Stimulated activated CD8-positive, alpha-beta memory T cell treated with anti-CD3 and anti-CD28 coated beads, Interleukin-12 subunit alpha, Interleukin-12 subunit beta, amount 100 ng/mL, for 1 hour (primary cell): ENCODE measurements around the gene TCTN1.
"Not testable (repeated sequence)": the region's sequence is repeated elsewhere in the genome, so short reads cannot be mapped to it uniquely, and the experiment has no call there.

ENCODE experiments used
- DNase-seq: peaks from one replicate; pipeline ENCODE4 v3.0.0-alpha.2; 2020; ENCODE audit warnings: low read depth

TCTN1 gene

GRCh38 chr12:110613771-110614684, at the start of gene TCTN1:
TCTN1 (plus strand) TSS chr12:110614129; CDS start chr12:110614183, 54 bp downstream.
- peak; percentile 91 for DNase-seq

- DNase-seq = no peak
Measured at GRCh38 chr12:110564471-110564991, 49.4 kb upstream of the TCTN1 start.

GRCh38 chr12:110565894-110566871, 47.7 kb upstream of the TCTN1 start:
- no peak for DNase-seq

- no peak for DNase-seq
Measured at GRCh38 chr12:110566993-110567392, 46.9 kb upstream of the TCTN1 start.

- DNase-seq = no peak
Measured at GRCh38 chr12:110568752-110569151, 45.2 kb upstream of the TCTN1 start.

GRCh38 chr12:110569838-110570237, 44.1 kb upstream of the TCTN1 start:
- not testable (repeated sequence) for DNase-seq

- DNase-seq = not testable (repeated sequence)
Measured at GRCh38 chr12:110570798-110571197, 43.1 kb upstream of the TCTN1 start.

GRCh38 chr12:110574044-110574443, 39.9 kb upstream of the TCTN1 start:
- DNase-seq = no peak

GRCh38 chr12:110574717-110575230, 39.2 kb upstream of the TCTN1 start:
- not testable (repeated sequence) for DNase-seq

- DNase-seq = no peak
Measured at GRCh38 chr12:110575326-110575725, 38.6 kb upstream of the TCTN1 start.

GRCh38 chr12:110576504-110576903, 37.4 kb upstream of the TCTN1 start:
- DNase-seq = no peak

GRCh38 chr12:110577864-110578693, 35.9 kb upstream of the TCTN1 start:
- no peak for DNase-seq

GRCh38 chr12:110578694-110579534, 35.0 kb upstream of the TCTN1 start:
- DNase-seq = no peak

GRCh38 chr12:110579535-110580253, 34.2 kb upstream of the TCTN1 start:
- no peak for DNase-seq

GRCh38 chr12:110581931-110582275, 32.0 kb upstream of the TCTN1 start:
- DNase-seq = no peak

GRCh38 chr12:110582276-110583136, 31.4 kb upstream of the TCTN1 start:
- peak; percentile 70 for DNase-seq

GRCh38 chr12:110583137-110584059, 30.5 kb upstream of the TCTN1 start, which contains the start of gene PPTC7:
PPTC7 (minus strand) TSS chr12:110583318; CDS start chr12:110583031, 287 bp downstream.
- peak; percentile 96 for DNase-seq
